ENCODE data around the gene RNF149. TPM values are rescaled to one million over a fixed set of nuclear protein-coding genes. Genes with fewer than 3 reads are reported as not detected.

The RNF149 gene
- total RNA-seq, 1 donor from 2014 or later: 32.0 TPM

- Mint-ChIP-seq H3K9me3 (ENCODE audit: unreplicated experiment) (no peaks in the 10 kb centered on the region), H3K27me3 (ENCODE audit: unreplicated experiment) (no peaks in the 10 kb centered on the region), H3K36me3 (ENCODE audit: low read depth, unreplicated experiment) (peaks cover 5% of the 10 kb centered on the region), H3K4me3 (ENCODE audit: unreplicated experiment) (no peak overlapping the region), H3K4me1 (ENCODE audit: unreplicated experiment) (peaks cover 29% of the 10 kb centered on the region), H3K27ac (ENCODE audit: unreplicated experiment) (no peak overlapping the region)
- TF ChIP-seq, protein P1, sequence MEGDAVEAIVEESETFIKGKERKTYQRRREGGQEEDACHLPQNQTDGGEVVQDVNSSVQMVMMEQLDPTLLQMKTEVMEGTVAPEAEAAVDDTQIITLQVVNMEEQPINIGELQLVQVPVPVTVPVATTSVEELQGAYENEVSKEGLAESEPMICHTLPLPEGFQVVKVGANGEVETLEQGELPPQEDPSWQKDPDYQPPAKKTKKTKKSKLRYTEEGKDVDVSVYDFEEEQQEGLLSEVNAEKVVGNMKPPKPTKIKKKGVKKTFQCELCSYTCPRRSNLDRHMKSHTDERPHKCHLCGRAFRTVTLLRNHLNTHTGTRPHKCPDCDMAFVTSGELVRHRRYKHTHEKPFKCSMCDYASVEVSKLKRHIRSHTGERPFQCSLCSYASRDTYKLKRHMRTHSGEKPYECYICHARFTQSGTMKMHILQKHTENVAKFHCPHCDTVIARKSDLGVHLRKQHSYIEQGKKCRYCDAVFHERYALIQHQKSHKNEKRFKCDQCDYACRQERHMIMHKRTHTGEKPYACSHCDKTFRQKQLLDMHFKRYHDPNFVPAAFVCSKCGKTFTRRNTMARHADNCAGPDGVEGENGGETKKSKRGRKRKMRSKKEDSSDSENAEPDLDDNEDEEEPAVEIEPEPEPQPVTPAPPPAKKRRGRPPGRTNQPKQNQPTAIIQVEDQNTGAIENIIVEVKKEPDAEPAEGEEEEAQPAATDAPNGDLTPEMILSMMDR (IDR thresholded peaks at IDR 0.05; ENCODE audit: unreplicated experiment): no peak
- DNase-seq (ENCODE audit: low spot score): no peak
Measured at GRCh38 chr2:101303688-101304087, 4.8 kb downstream of the RNF149 start.

GRCh38 chr2:101302016-101302415, 6.5 kb downstream of the RNF149 start:
- H3K27me3 Mint-ChIP-seq (ENCODE audit: unreplicated experiment): no peaks in the 10 kb centered on the region
- H3K27ac Mint-ChIP-seq (ENCODE audit: unreplicated experiment): peak overlapping the region; percentile 4
- H3K36me3 Mint-ChIP-seq (ENCODE audit: low read depth, unreplicated experiment): no peaks in the 10 kb centered on the region

DNA sequence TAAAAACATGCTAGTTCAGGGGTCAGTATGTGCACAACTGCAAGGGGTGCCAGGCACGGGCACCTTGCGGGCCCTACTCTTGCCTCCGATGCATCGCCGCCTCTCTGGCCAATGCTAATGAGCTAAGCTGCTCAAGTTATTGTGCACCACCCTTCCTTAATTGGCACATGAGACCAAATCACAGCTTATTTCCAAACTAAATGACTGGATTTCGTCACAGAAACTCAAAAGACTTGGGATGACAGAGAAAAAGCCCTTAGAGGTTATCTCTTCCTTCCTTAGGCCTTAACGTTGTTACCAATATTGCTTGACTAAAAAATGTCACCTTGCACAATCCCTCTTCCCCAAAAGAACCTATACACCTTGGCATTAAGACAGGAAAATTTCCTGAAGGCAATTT, 7.7 kb downstream of the RNF149 start:
- Mint-ChIP-seq H3K27me3 (ENCODE audit: unreplicated experiment) (no peaks in the 10 kb centered on the region), H3K9me3 (ENCODE audit: unreplicated experiment) (no peaks in the 10 kb centered on the region), H3K27ac (ENCODE audit: unreplicated experiment) (no peak overlapping the region), H3K4me3 (ENCODE audit: unreplicated experiment) (no peak overlapping the region), H3K4me1 (ENCODE audit: unreplicated experiment) (peaks cover 10% of the 10 kb centered on the region), H3K36me3 (ENCODE audit: low read depth, unreplicated experiment) (no peaks in the 10 kb centered on the region)
- TF ChIP-seq, protein P1 (IDR thresholded peaks at IDR 0.05; ENCODE audit: unreplicated experiment): no peak
- DNase-seq (ENCODE audit: low spot score): no peak

More at GRCh38 chr2:101302016-101302415, 6.5 kb downstream of the RNF149 start:
- TF ChIP-seq, protein P1 (IDR thresholded peaks at IDR 0.05; ENCODE audit: unreplicated experiment): no peak
- DNase-seq (ENCODE audit: low spot score): no peak
- H3K4me1 Mint-ChIP-seq (ENCODE audit: unreplicated experiment): peaks cover 22% of the 10 kb centered on the region
- H3K4me3 Mint-ChIP-seq (ENCODE audit: unreplicated experiment): no peak overlapping the region
- no peaks in the 10 kb centered on the region for H3K9me3 Mint-ChIP-seq (ENCODE audit: unreplicated experiment)

- no peak overlapping the region for H3K27ac Mint-ChIP-seq (ENCODE audit: unreplicated experiment)
- TF ChIP-seq, protein P1 (IDR thresholded peaks at IDR 0.05; ENCODE audit: unreplicated experiment): no peak
- no peaks in the 10 kb centered on the region for H3K36me3 Mint-ChIP-seq (ENCODE audit: low read depth, unreplicated experiment)
- no peaks in the 10 kb centered on the region for H3K9me3 Mint-ChIP-seq (ENCODE audit: unreplicated experiment)
- DNase-seq (ENCODE audit: low spot score): no peak
- peaks cover 4% of the 10 kb centered on the region for H3K4me1 Mint-ChIP-seq (ENCODE audit: unreplicated experiment)
- H3K4me3 Mint-ChIP-seq (ENCODE audit: unreplicated experiment): no peak overlapping the region
- H3K27me3 Mint-ChIP-seq (ENCODE audit: unreplicated experiment): no peaks in the 10 kb centered on the region
Measured at GRCh38 chr2:101300164-101300563, 8.3 kb downstream of the RNF149 start.

GRCh38 chr2:101299604-101300003, 8.9 kb downstream of the RNF149 start:
- Mint-ChIP-seq H3K4me1 (ENCODE audit: unreplicated experiment) (peaks cover 2% of the 10 kb centered on the region), H3K4me3 (ENCODE audit: unreplicated experiment) (no peak overlapping the region), H3K27me3 (ENCODE audit: unreplicated experiment) (no peaks in the 10 kb centered on the region), H3K36me3 (ENCODE audit: low read depth, unreplicated experiment) (no peaks in the 10 kb centered on the region), H3K27ac (ENCODE audit: unreplicated experiment) (no peak overlapping the region), H3K9me3 (ENCODE audit: unreplicated experiment) (no peaks in the 10 kb centered on the region)
- TF ChIP-seq, protein P1 (IDR thresholded peaks at IDR 0.05; ENCODE audit: unreplicated experiment): no peak
- DNase-seq (ENCODE audit: low spot score): no peak

Data from endothelial cell (in vitro differentiated cells).